ENCODE data around the gene THAP7.

Gene THAP7

GRCh38 chr22:20992456-20993303 lies 9.2 kb downstream of the THAP7 start:
- no peak for DNase-seq

GRCh38 chr22:20992056-20992442 lies 9.9 kb downstream of the THAP7 start:
- no peak for DNase-seq

- no peak for DNase-seq
These were observed 10.5 kb downstream of the THAP7 start for GRCh38 chr22:20991252-20992055.

GRCh38 chr22:20990184-20991180 lies 11.4 kb downstream of the THAP7 start:
- no peak for DNase-seq

- no peak for DNase-seq
These were observed 12.4 kb downstream of the THAP7 start for GRCh38 chr22:20989323-20990138.

- no peak for DNase-seq
These were observed 13.2 kb downstream of the THAP7 start for GRCh38 chr22:20988573-20989322.

- no peak for DNase-seq
These were observed 14.5 kb downstream of the THAP7 start for GRCh38 chr22:20987375-20987774.

GRCh38 chr22:20986365-20986764 lies 15.6 kb downstream of the THAP7 start:
- no peak for DNase-seq

- DNase-seq = no peak
These were observed 16.2 kb downstream of the THAP7 start for GRCh38 chr22:20985720-20986119.

- no peak for DNase-seq
These were observed 18.7 kb downstream of the THAP7 start for GRCh38 chr22:20983081-20983771.

GRCh38 chr22:20982563-20982882 lies 19.4 kb downstream of the THAP7 start:
- DNase-seq = no peak

- peak; percentile 85 for DNase-seq
These were observed 19.9 kb downstream of the THAP7 start, which contains the start of gene LZTR1 for GRCh38 chr22:20981787-20982562. Gene LZTR1 (plus strand): TSS chr22:20982297. CDS start chr22:20982372, 75 bp downstream.

- DNase-seq = no peak
These were observed 20.8 kb downstream of the THAP7 start for GRCh38 chr22:20980938-20981722.

GRCh38 chr22:20980523-20980922 lies 21.4 kb downstream of the THAP7 start:
- no peak for DNase-seq

GRCh38 chr22:20979940-20980453 lies 21.9 kb downstream of the THAP7 start:
- DNase-seq = no peak

- DNase-seq = no peak
These were observed 22.6 kb downstream of the THAP7 start for GRCh38 chr22:20979243-20979809.

- no peak for DNase-seq
These were observed 23.5 kb downstream of the THAP7 start for GRCh38 chr22:20978419-20978818.

GRCh38 chr22:20977516-20978170 lies 24.3 kb downstream of the THAP7 start:
- no peak for DNase-seq
